Mucosa of stomach (tissue), 1 donor: Measurements from ENCODE around the gene WDCP.

Experiments
- H3K27me3 ChIP-seq: one replicate; pipeline ENCODE4 v1.7.0; 2013; ENCODE audit warnings: mild to moderate bottlenecking, low read length; ENCODE audit not compliant: control insufficient read depth, insufficient read depth
- H3K36me3 ChIP-seq: one replicate; pipeline ENCODE4 v1.7.0; 2013; ENCODE audit warnings: low read length; ENCODE audit not compliant: control insufficient read depth, insufficient read depth
- H3K4me1 ChIP-seq: one replicate; pipeline ENCODE4 v1.7.0; 2013; ENCODE audit warnings: mild to moderate bottlenecking, low read length; ENCODE audit not compliant: control insufficient read depth, insufficient read depth
- H3K4me3 ChIP-seq: one replicate; pipeline ENCODE4 v1.7.0; 2013; ENCODE audit warnings: low read length
- H3K9ac ChIP-seq: one replicate; pipeline ENCODE4 v1.7.0; 2013; ENCODE audit warnings: mild to moderate bottlenecking, low read length, moderate library complexity
- H3K9me3 ChIP-seq: one replicate; pipeline ENCODE4 v1.7.0; 2013; ENCODE audit warnings: mild to moderate bottlenecking, low read length, moderate library complexity; ENCODE audit not compliant: control insufficient read depth
- donor health status: Pancreatic carcinoma.

Gene WDCP

GRCh38 chr2:24026233-24026632 is 21.0 kb downstream of the WDCP start:
- no peaks in the 10 kb centered on the region for H3K9me3 ChIP-seq
- no peak overlapping the region for H3K4me3 ChIP-seq
- no peak overlapping the region for H3K9ac ChIP-seq
- no peaks in the 10 kb centered on the region for H3K27me3 ChIP-seq
- no peaks in the 10 kb centered on the region for H3K36me3 ChIP-seq
- peaks cover 11% of the 10 kb centered on the region for H3K4me1 ChIP-seq

GRCh38 chr2:24024996-24025663 is 22.1 kb downstream of the WDCP start:
- Histone ChIP-seq H3K9ac (no peak overlapping the region), H3K27me3 (no peaks in the 10 kb centered on the region), H3K4me1 (peaks cover 11% of the 10 kb centered on the region), H3K9me3 (no peaks in the 10 kb centered on the region), H3K4me3 (no peak overlapping the region), H3K36me3 (no peaks in the 10 kb centered on the region)

- no peaks in the 10 kb centered on the region for H3K9me3 ChIP-seq
- H3K9ac ChIP-seq: no peak overlapping the region
- H3K4me3 ChIP-seq: no peak overlapping the region
- H3K4me1 ChIP-seq: peaks cover 11% of the 10 kb centered on the region
- H3K36me3 ChIP-seq: no peaks in the 10 kb centered on the region
- no peaks in the 10 kb centered on the region for H3K27me3 ChIP-seq
These were observed 23.2 kb downstream of the WDCP start for GRCh38 chr2:24024018-24024417.

GRCh38 chr2:24022975-24023575 is 24.1 kb downstream of the WDCP start:
- Histone ChIP-seq H3K4me3 (no peak overlapping the region), H3K9ac (no peak overlapping the region), H3K36me3 (no peaks in the 10 kb centered on the region), H3K9me3 (no peaks in the 10 kb centered on the region), H3K27me3 (no peaks in the 10 kb centered on the region), H3K4me1 (peaks cover 11% of the 10 kb centered on the region)

- Histone ChIP-seq H3K9ac (no peak overlapping the region), H3K9me3 (no peaks in the 10 kb centered on the region), H3K4me1 (peaks cover 11% of the 10 kb centered on the region), H3K4me3 (no peak overlapping the region), H3K36me3 (no peaks in the 10 kb centered on the region), H3K27me3 (no peaks in the 10 kb centered on the region)
These were observed 24.7 kb downstream of the WDCP start for GRCh38 chr2:24022324-24022974.

- Histone ChIP-seq H3K9me3 (no peaks in the 10 kb centered on the region), H3K36me3 (no peaks in the 10 kb centered on the region), H3K4me3 (no peak overlapping the region), H3K9ac (no peak overlapping the region), H3K4me1 (peaks cover 11% of the 10 kb centered on the region), H3K27me3 (no peaks in the 10 kb centered on the region)
These were observed 25.8 kb downstream of the WDCP start for GRCh38 chr2:24021122-24021998.

GRCh38 chr2:24020244-24020643 is 26.9 kb downstream of the WDCP start:
- no peak overlapping the region for H3K9ac ChIP-seq
- no peak overlapping the region for H3K4me3 ChIP-seq
- H3K27me3 ChIP-seq: no peaks in the 10 kb centered on the region
- no peaks in the 10 kb centered on the region for H3K9me3 ChIP-seq
- H3K36me3 ChIP-seq: no peaks in the 10 kb centered on the region
- H3K4me1 ChIP-seq: peaks cover 11% of the 10 kb centered on the region

- H3K36me3 ChIP-seq: no peaks in the 10 kb centered on the region
- H3K4me1 ChIP-seq: peaks cover 11% of the 10 kb centered on the region
- no peak overlapping the region for H3K9ac ChIP-seq
- no peaks in the 10 kb centered on the region for H3K9me3 ChIP-seq
- no peaks in the 10 kb centered on the region for H3K27me3 ChIP-seq
- no peak overlapping the region for H3K4me3 ChIP-seq
These were observed 27.5 kb downstream of the WDCP start for GRCh38 chr2:24019729-24020128.

GRCh38 chr2:24018241-24018640 is 28.9 kb downstream of the WDCP start:
- Histone ChIP-seq H3K9ac (no peak overlapping the region), H3K4me1 (no peaks in the 10 kb centered on the region), H3K36me3 (no peaks in the 10 kb centered on the region), H3K9me3 (no peaks in the 10 kb centered on the region), H3K27me3 (no peaks in the 10 kb centered on the region), H3K4me3 (no peak overlapping the region)

DNA sequence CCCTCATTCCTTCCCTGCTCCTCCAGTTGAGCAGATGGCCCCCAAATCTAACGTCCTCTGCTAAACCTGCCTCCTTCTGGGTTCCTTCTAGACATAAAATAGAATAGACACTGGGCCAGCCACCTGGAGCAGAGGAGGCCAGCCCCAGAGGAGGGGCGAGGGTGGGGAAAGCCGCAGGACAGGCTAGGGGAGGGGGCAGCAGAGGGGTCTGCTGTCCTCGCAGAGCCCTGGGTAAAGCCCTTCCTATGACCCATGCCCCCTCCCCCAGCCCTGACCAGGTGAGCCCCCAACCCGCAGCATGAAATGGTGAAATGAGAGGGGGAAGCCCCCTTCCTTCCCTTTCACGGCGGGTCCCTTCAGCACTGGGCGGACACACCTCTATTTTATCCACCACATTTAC is 29.5 kb downstream of the WDCP start:
- no peaks in the 10 kb centered on the region for H3K9me3 ChIP-seq

DNA sequence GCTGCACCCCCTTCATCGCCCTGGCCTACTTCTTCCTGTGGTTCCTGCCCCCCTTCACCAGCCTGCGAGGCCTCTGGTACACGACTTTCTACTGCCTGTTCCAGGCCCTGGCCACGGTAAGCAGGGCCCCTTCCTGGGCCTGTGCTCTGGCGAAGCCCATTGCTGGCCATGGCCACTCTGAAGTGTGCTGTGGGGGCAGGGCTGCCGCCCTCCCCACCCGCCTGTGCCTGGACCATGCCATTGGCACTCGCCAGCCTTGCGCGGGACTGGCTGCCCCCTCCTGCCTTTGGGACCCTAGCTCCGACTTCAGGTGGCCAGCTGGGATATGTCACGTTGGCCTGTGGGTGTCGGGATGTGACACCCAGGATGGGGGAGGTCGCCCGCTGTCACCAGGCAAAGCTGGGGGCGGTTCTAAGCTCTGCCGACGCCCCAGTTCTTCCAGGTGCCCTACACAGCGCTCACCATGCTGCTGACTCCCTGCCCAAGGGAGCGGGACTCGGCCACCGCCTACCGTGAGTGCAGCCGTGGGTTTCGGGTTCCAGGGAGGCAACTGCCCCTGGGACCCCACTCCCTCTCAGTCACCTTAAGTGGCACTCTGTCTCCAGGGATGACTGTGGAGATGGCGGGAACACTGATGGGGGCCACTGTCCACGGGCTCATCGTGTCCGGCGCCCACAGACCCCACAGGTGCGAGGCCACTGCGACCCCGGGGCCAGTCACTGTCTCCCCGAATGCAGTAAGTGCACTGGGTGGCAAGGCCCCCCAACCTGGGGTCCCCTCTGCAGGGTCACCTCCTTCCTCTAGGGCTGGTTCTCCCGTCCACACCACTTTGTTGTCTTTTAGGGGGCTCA is 30.1 kb downstream of the WDCP start:
- H3K4me1 ChIP-seq: no peaks in the 10 kb centered on the region
- no peak overlapping the region for H3K4me3 ChIP-seq
- H3K9ac ChIP-seq: no peak overlapping the region
- H3K9me3 ChIP-seq: no peaks in the 10 kb centered on the region
- H3K36me3 ChIP-seq: no peaks in the 10 kb centered on the region
- H3K27me3 ChIP-seq: no peaks in the 10 kb centered on the region

More for the DNA sequence above, 29.5 kb downstream of the WDCP start:
- Histone ChIP-seq H3K36me3 (no peaks in the 10 kb centered on the region), H3K4me3 (no peak overlapping the region), H3K4me1 (no peaks in the 10 kb centered on the region), H3K27me3 (no peaks in the 10 kb centered on the region), H3K9ac (no peak overlapping the region)
